WTC11 (cell line): ENCODE data around the gene GAB2. TPM values are rescaled to one million over a fixed set of nuclear protein-coding genes. Genes with fewer than 3 reads are reported as not detected.

Experiments
- ATAC-seq: fragments of 200-7000 bp; cut with Tn5 transposase; 2 replicates; pipeline ENCODE4 v1.10.0; 2021; ENCODE audit warnings: mild to moderate bottlenecking, moderate library complexity
- CTCF ChIA-PET: fragments of 300-600 bp; sonication (Branson Sonifier 250); formaldehyde crosslinking; loops from one replicate; lab custom pipeline; 2021; ENCODE audit warnings: antibody characterized with exemption; lab: Charles Lee
- POLR2A ChIA-PET: fragments of 350-600 bp; sonication (Branson Sonifier 250); formaldehyde crosslinking; loops from one replicate; lab custom pipeline; 2021; ENCODE audit warnings: antibody characterized with exemption; lab: Charles Lee
- DNase-seq: peaks from one replicate; pipeline ENCODE4 v3.0.0; 2021; ENCODE audit warnings: low spot score
- H3K27ac Mint-ChIP-seq: 2 replicates; pipeline ENCODE4 v1.8.0; 2021; ENCODE audit warnings: mixed read lengths
- H3K27me3 Mint-ChIP-seq: 2 replicates; pipeline ENCODE4 v1.8.0; 2021; ENCODE audit warnings: low read depth, mild to moderate bottlenecking, moderate library complexity, mixed read lengths
- H3K36me3 Mint-ChIP-seq: 2 replicates; pipeline ENCODE4 v1.8.0; 2021; ENCODE audit warnings: mixed read lengths
- H3K4me1 Mint-ChIP-seq: 2 replicates; pipeline ENCODE4 v1.8.0; 2022; ENCODE audit warnings: mixed read lengths
- H3K4me3 Mint-ChIP-seq: 2 replicates; pipeline ENCODE4 v1.8.0; 2021; ENCODE audit warnings: mild to moderate bottlenecking, moderate library complexity, mixed read lengths
- H3K9me3 Mint-ChIP-seq: 2 replicates; pipeline ENCODE4 v1.8.0; 2021; ENCODE audit warnings: mixed read lengths
- EMX1 ChIP-seq: fragments of 250-450 bp; sonication (Bioruptor Pico); IDR thresholded peaks from 2 replicates; pipeline ENCODE4 v1.8.0; 2021; ENCODE audit warnings: mild to moderate bottlenecking
- FOXK1 ChIP-seq: sonication (generic); formaldehyde crosslinking; IDR thresholded peaks from 2 replicates; pipeline ENCODE4 v1.8.0; 2022; ENCODE audit warnings: mild to moderate bottlenecking, moderate library complexity, missing genetic modification reagents
- FOXP1 ChIP-seq: sonication (generic); formaldehyde crosslinking; IDR thresholded peaks from 2 replicates; pipeline ENCODE4 v1.8.0; 2022; ENCODE audit warnings: missing genetic modification reagents, mild to moderate bottlenecking, moderate library complexity, borderline replicate concordance
- GRHL2 ChIP-seq: fragments of 250-450 bp; sonication (Bioruptor Pico); IDR thresholded peaks from 2 replicates; pipeline ENCODE4 v1.8.0; 2022; ENCODE audit warnings: mild to moderate bottlenecking, moderate library complexity; ENCODE audit not compliant: insufficient replicate concordance, severe bottlenecking
- HMGA2 ChIP-seq: fragments of 250-450 bp; sonication (Bioruptor Pico); IDR thresholded peaks from 2 replicates; pipeline ENCODE4 v1.4.0; 2021; ENCODE audit warnings: mild to moderate bottlenecking, moderate library complexity
- KAT7 ChIP-seq: sonication (generic); formaldehyde crosslinking; IDR thresholded peaks from 2 replicates; pipeline ENCODE4 v1.8.1; 2023; ENCODE audit warnings: missing genetic modification reagents, mild to moderate bottlenecking, borderline replicate concordance
- MYBL2 ChIP-seq: sonication (generic); formaldehyde crosslinking; IDR thresholded peaks from 2 replicates; pipeline ENCODE4 v1.8.1; 2023; ENCODE audit warnings: mild to moderate bottlenecking, moderate library complexity, missing genetic modification reagents
- NFYB ChIP-seq: sonication (generic); formaldehyde crosslinking; conservative IDR thresholded peaks from 2 replicates; pipeline ENCODE4 v1.8.0; 2022; ENCODE audit warnings: low read depth, missing genetic modification reagents
- NR1H2 ChIP-seq: sonication (generic); formaldehyde crosslinking; IDR thresholded peaks from 2 replicates; pipeline ENCODE4 v1.9.0; 2021; ENCODE audit warnings: mild to moderate bottlenecking, moderate library complexity, missing genetic modification reagents
- NR3C1 ChIP-seq: sonication (generic); formaldehyde crosslinking; conservative IDR thresholded peaks from 2 replicates; pipeline ENCODE4 v1.8.1; 2023; ENCODE audit warnings: low read depth, mild to moderate bottlenecking, missing genetic modification reagents
- OVOL2 ChIP-seq: fragments of 250-450 bp; sonication (Bioruptor Pico); IDR thresholded peaks from 2 replicates; pipeline ENCODE4 v1.9.0; 2021; ENCODE audit warnings: mild to moderate bottlenecking, borderline replicate concordance
- RELA ChIP-seq: sonication (generic); formaldehyde crosslinking; IDR thresholded peaks from 2 replicates; pipeline ENCODE4 v1.8.1; 2022; ENCODE audit warnings: missing genetic modification reagents, mild to moderate bottlenecking, borderline replicate concordance
- SOX15 ChIP-seq: fragments of 250-450 bp; sonication (Bioruptor Pico); IDR thresholded peaks from 2 replicates; pipeline ENCODE4 v1.9.0; 2021; ENCODE audit warnings: mild to moderate bottlenecking
- ZBTB21 ChIP-seq: sonication (generic); formaldehyde crosslinking; IDR thresholded peaks from 2 replicates; pipeline ENCODE4 v1.8.1; 2023; ENCODE audit warnings: mild to moderate bottlenecking, missing genetic modification reagents, borderline replicate concordance
- ZNF396 ChIP-seq: fragments of 250-450 bp; sonication (Bioruptor Pico); IDR thresholded peaks from 2 replicates; pipeline ENCODE4 v1.8.0; 2021; ENCODE audit warnings: mild to moderate bottlenecking, moderate library complexity, borderline replicate concordance
- ZNF423 ChIP-seq: fragments of 250-450 bp; sonication (Bioruptor Pico); IDR thresholded peaks from 2 replicates; pipeline ENCODE4 v2.1.2; 2022; ENCODE audit warnings: mild to moderate bottlenecking, moderate library complexity
- total RNA-seq: library from RNA; stranded (reverse); gene quantifications from 3 replicates; pipeline ENCODE4 v1.2.3, GENCODE V29; 2021
- TF ChIP-seq, protein P1 (sequence below): sonication (generic); formaldehyde crosslinking; IDR thresholded peaks from 2 replicates; pipeline ENCODE4 v1.8.1; 2023; ENCODE audit warnings: mild to moderate bottlenecking, missing genetic modification reagents, borderline replicate concordance
- TF ChIP-seq, protein P2 (sequence below): sonication (generic); formaldehyde crosslinking; IDR thresholded peaks from 2 replicates; pipeline ENCODE4 v1.8.0; 2022; ENCODE audit warnings: mild to moderate bottlenecking, missing genetic modification reagents
- TF ChIP-seq, protein P3 (sequence below): fragments of 250-450 bp; sonication (Bioruptor Pico); IDR thresholded peaks from 2 replicates; pipeline ENCODE4 v1.9.0; 2021; ENCODE audit warnings: mild to moderate bottlenecking
- TF ChIP-seq, protein P4 (sequence below): sonication (generic); formaldehyde crosslinking; IDR thresholded peaks from 2 replicates; pipeline ENCODE4 v1.8.1; 2023; ENCODE audit warnings: mild to moderate bottlenecking, moderate library complexity, missing genetic modification reagents
- TF ChIP-seq, protein P5 (sequence below): sonication (generic); formaldehyde crosslinking; IDR thresholded peaks from 2 replicates; pipeline ENCODE4 v1.8.1; 2022; ENCODE audit warnings: mild to moderate bottlenecking, missing genetic modification reagents, moderate library complexity, borderline replicate concordance
- TF ChIP-seq, protein P6 (sequence below): sonication (generic); formaldehyde crosslinking; IDR thresholded peaks from 2 replicates; pipeline ENCODE4 v1.8.1; 2022; ENCODE audit warnings: low read depth, mild to moderate bottlenecking, moderate library complexity, missing genetic modification reagents, borderline replicate concordance
- TF ChIP-seq, protein P7 (sequence below): sonication (generic); formaldehyde crosslinking; IDR thresholded peaks from 2 replicates; pipeline ENCODE4 v1.8.1; 2023; ENCODE audit warnings: mild to moderate bottlenecking, missing genetic modification reagents, moderate library complexity

GAB2 gene
- total RNA-seq, 1 experiment from 2014 or later: 10.6 TPM

DNA sequence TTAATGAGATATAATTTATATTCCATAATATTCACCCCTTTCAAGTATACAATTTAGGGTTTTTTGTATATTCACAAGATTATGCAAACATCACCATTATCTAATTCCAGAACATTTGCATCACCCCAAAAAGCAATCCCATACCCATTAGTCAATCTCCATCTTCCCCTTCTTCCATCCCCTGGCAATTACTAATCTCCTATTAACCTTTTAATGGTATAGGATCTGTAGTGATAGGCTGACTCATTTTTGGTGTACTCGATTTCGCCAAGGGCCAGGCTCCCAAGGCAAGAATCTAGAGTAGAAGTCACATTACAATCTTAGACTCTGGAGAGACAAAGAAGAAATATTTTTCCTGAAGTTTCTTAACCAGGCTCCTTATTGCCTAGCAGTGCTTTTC is 113.4 kb downstream of the GAB2 start:
- ATAC-seq: no peak
- Mint-ChIP-seq H3K27ac (no peak overlapping the region), H3K9me3 (peaks cover 6% of the 10 kb centered on the region), H3K36me3 (no peaks in the 10 kb centered on the region), H3K27me3 (no peaks in the 10 kb centered on the region), H3K4me1 (peaks cover 8% of the 10 kb centered on the region)
- CTCF ChIA-PET: no interaction called here
- DNase-seq: no peak
- POLR2A ChIA-PET: no interaction called here
- TF ChIP-seq NFYB (CRISPR knock-in tag) (no peak), ZNF396 (CRISPR knock-in tag) (no peak), HMGA2 (CRISPR knock-in tag) (no peak), GRHL2 (CRISPR knock-in tag) (no peak), NR3C1 (CRISPR knock-in tag) (no peak), MYBL2 (no peak), OVOL2 (CRISPR knock-in tag) (no peak), NR1H2 (CRISPR knock-in tag) (no peak), ZBTB21 (CRISPR knock-in tag) (no peak)
- TF ChIP-seq, protein P1, sequence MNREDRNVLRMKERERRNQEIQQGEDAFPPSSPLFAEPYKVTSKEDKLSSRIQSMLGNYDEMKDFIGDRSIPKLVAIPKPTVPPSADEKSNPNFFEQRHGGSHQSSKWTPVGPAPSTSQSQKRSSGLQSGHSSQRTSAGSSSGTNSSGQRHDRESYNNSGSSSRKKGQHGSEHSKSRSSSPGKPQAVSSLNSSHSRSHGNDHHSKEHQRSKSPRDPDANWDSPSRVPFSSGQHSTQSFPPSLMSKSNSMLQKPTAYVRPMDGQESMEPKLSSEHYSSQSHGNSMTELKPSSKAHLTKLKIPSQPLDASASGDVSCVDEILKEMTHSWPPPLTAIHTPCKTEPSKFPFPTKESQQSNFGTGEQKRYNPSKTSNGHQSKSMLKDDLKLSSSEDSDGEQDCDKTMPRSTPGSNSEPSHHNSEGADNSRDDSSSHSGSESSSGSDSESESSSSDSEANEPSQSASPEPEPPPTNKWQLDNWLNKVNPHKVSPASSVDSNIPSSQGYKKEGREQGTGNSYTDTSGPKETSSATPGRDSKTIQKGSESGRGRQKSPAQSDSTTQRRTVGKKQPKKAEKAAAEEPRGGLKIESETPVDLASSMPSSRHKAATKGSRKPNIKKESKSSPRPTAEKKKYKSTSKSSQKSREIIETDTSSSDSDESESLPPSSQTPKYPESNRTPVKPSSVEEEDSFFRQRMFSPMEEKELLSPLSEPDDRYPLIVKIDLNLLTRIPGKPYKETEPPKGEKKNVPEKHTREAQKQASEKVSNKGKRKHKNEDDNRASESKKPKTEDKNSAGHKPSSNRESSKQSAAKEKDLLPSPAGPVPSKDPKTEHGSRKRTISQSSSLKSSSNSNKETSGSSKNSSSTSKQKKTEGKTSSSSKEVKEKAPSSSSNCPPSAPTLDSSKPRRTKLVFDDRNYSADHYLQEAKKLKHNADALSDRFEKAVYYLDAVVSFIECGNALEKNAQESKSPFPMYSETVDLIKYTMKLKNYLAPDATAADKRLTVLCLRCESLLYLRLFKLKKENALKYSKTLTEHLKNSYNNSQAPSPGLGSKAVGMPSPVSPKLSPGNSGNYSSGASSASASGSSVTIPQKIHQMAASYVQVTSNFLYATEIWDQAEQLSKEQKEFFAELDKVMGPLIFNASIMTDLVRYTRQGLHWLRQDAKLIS: no peak
- TF ChIP-seq, protein P2, sequence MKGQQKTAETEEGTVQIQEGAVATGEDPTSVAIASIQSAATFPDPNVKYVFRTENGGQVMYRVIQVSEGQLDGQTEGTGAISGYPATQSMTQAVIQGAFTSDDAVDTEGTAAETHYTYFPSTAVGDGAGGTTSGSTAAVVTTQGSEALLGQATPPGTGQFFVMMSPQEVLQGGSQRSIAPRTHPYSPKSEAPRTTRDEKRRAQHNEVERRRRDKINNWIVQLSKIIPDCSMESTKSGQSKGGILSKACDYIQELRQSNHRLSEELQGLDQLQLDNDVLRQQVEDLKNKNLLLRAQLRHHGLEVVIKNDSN (CRISPR knock-in tag): no peak
- TF ChIP-seq, protein P3, sequence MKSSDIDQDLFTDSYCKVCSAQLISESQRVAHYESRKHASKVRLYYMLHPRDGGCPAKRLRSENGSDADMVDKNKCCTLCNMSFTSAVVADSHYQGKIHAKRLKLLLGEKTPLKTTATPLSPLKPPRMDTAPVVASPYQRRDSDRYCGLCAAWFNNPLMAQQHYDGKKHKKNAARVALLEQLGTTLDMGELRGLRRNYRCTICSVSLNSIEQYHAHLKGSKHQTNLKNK: no peak
- TF ChIP-seq, all 79 proteins: peak for 0
- no peak overlapping the region for H3K4me3 Mint-ChIP-seq

DNA sequence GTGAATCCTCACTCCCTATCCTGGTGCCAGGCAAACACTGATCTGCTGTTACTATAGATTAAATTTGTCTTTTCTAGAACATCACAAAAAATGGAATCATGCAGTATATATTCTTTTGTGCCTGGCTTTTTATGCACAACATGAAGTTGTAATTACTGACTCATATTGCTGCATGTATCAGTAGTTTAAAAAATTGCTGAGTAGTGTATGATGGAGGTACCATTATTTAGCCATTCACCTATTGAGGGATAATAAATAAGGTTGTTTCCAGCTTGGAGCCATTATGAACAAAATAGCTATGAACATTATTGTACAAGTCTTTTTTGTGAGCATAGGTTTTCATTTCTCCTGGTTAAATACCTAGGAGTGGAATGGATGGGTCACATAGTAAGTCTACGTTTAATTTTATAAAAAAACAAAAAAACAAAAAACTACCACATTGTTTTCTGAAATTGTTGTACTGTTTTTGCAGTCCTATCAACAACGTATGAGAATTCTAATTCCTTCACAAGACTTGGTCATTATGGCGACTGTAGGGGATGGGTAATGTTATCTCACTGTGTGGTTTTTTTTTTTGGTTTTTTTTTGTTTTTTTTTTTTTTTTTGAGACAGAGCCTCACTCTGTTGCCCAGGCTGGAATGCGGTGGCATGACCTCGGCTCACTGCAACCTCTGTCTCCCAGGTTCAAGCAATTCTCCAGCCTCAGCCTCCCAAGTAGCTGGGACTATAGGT is 117.3 kb downstream of the GAB2 start:
- DNase-seq (no peak), ATAC-seq (no peak)
- Mint-ChIP-seq H3K9me3 (peaks cover 6% of the 10 kb centered on the region), H3K4me3 (no peak overlapping the region), H3K27ac (no peak overlapping the region), H3K4me1 (peaks cover 8% of the 10 kb centered on the region), H3K27me3 (no peaks in the 10 kb centered on the region), H3K36me3 (no peaks in the 10 kb centered on the region)
- CTCF ChIA-PET: interaction anchor here (0.6 kb wide), 1 partner anchor 66 kb away, joined by 3 read pairs; no protein-coding TSS in a partner anchor
- POLR2A ChIA-PET: no interaction called here
- TF ChIP-seq, protein P4, sequence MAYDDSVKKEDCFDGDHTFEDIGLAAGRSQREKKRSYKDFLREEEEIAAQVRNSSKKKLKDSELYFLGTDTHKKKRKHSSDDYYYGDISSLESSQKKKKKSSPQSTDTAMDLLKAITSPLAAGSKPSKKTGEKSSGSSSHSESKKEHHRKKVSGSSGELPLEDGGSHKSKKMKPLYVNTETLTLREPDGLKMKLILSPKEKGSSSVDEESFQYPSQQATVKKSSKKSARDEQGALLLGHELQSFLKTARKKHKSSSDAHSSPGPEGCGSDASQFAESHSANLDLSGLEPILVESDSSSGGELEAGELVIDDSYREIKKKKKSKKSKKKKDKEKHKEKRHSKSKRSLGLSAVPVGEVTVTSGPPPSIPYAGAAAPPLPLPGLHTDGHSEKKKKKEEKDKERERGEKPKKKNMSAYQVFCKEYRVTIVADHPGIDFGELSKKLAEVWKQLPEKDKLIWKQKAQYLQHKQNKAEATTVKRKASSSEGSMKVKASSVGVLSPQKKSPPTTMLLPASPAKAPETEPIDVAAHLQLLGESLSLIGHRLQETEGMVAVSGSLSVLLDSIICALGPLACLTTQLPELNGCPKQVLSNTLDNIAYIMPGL (CRISPR knock-in tag): no peak
- TF ChIP-seq RELA (CRISPR knock-in tag) (no peak), SOX15 (no peak), ZNF423 (CRISPR knock-in tag) (no peak), EMX1 (CRISPR knock-in tag) (no peak), KAT7 (CRISPR knock-in tag) (no peak), FOXP1 (CRISPR knock-in tag) (no peak), MYBL2 (no peak), OVOL2 (CRISPR knock-in tag) (no peak), FOXK1 (CRISPR knock-in tag) (no peak)
- TF ChIP-seq, protein P5, sequence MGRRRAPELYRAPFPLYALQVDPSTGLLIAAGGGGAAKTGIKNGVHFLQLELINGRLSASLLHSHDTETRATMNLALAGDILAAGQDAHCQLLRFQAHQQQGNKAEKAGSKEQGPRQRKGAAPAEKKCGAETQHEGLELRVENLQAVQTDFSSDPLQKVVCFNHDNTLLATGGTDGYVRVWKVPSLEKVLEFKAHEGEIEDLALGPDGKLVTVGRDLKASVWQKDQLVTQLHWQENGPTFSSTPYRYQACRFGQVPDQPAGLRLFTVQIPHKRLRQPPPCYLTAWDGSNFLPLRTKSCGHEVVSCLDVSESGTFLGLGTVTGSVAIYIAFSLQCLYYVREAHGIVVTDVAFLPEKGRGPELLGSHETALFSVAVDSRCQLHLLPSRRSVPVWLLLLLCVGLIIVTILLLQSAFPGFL: no peak
- TF ChIP-seq, protein P2 (CRISPR knock-in tag): no peak
- TF ChIP-seq, protein P6, sequence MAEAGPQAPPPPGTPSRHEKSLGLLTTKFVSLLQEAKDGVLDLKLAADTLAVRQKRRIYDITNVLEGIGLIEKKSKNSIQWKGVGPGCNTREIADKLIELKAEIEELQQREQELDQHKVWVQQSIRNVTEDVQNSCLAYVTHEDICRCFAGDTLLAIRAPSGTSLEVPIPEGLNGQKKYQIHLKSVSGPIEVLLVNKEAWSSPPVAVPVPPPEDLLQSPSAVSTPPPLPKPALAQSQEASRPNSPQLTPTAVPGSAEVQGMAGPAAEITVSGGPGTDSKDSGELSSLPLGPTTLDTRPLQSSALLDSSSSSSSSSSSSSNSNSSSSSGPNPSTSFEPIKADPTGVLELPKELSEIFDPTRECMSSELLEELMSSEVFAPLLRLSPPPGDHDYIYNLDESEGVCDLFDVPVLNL (CRISPR knock-in tag): no peak
- TF ChIP-seq, protein P7, sequence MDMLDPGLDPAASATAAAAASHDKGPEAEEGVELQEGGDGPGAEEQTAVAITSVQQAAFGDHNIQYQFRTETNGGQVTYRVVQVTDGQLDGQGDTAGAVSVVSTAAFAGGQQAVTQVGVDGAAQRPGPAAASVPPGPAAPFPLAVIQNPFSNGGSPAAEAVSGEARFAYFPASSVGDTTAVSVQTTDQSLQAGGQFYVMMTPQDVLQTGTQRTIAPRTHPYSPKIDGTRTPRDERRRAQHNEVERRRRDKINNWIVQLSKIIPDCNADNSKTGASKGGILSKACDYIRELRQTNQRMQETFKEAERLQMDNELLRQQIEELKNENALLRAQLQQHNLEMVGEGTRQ (CRISPR knock-in tag): no peak
